ENCODE results near the gene TSNAXIP1. TPM values are rescaled to one million over a fixed set of nuclear protein-coding genes. Genes with fewer than 3 reads are reported as not detected.

TSNAXIP1 gene
- total and polyA plus RNA-seq, 12 donors: 0.72 to 18.7 (median 2.3) TPM

DNA sequence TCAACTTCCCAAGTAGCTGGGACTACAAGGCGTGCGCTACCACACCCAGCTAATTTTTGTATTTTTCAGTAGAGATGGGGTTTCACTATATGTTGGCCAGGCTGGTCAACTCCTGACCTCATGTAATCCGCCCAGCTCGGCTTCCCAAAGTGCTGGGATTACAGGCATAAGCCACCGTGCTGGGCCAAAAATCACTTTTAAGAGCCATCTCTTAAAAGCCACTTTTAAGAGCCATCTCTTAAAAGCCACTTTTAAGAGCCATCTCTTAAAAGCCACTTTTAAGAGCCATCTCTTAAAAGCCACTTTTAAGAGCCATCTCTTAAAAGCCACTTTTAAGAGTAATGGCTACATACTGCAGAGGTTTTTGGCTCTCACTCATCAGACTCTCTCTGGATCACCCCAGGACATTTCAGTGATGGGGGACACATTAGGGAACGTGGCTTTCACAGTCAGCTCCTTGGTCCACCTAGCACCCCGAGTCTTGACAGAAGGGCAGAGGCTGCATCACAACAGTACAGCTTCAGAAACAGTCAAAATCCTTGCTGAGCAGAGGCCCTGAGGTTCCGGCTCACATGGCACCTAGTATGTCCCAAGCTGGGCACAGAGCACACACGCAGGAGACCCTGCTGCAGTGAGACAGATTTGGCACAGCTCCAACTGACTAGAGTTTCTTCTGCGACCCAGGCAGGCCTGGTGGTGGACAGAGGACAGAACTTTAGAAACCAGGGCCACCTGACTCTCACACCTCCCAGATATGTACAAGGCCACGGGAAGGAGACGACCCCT is 23.9 kb upstream of the TSNAXIP1 start:
- Histone ChIP-seq H3K27me3 (no peaks in the 10 kb centered on the region), H3K4me1 (replicated peaks in 1 of 2) (peaks cover 4 to 18% of the 10 kb centered on the region in 2 donors), H3K4me3 (no peak overlapping the region), H3K9me3 (replicated peaks in 1 of 3) (no peaks in the 10 kb centered on the region), H3K27ac (no peak overlapping the region), H3K36me3 (replicated peaks in 1 of 2) (no peaks in the 10 kb centered on the region)
- intact Hi-C loops (cut with DNase I): no loop called here
- TF ChIP-seq, protein P1, sequence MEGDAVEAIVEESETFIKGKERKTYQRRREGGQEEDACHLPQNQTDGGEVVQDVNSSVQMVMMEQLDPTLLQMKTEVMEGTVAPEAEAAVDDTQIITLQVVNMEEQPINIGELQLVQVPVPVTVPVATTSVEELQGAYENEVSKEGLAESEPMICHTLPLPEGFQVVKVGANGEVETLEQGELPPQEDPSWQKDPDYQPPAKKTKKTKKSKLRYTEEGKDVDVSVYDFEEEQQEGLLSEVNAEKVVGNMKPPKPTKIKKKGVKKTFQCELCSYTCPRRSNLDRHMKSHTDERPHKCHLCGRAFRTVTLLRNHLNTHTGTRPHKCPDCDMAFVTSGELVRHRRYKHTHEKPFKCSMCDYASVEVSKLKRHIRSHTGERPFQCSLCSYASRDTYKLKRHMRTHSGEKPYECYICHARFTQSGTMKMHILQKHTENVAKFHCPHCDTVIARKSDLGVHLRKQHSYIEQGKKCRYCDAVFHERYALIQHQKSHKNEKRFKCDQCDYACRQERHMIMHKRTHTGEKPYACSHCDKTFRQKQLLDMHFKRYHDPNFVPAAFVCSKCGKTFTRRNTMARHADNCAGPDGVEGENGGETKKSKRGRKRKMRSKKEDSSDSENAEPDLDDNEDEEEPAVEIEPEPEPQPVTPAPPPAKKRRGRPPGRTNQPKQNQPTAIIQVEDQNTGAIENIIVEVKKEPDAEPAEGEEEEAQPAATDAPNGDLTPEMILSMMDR (IDR thresholded peaks at IDR 0.05): no peak
- TF ChIP-seq POLR2A (IDR thresholded peaks at IDR 0.05): no peak
- 85 to 98% (median 90%) methylated on average over 7 to 12 of the region's 12 CpGs for WGBS, 4 donors
- DNase-seq: no peak

DNA sequence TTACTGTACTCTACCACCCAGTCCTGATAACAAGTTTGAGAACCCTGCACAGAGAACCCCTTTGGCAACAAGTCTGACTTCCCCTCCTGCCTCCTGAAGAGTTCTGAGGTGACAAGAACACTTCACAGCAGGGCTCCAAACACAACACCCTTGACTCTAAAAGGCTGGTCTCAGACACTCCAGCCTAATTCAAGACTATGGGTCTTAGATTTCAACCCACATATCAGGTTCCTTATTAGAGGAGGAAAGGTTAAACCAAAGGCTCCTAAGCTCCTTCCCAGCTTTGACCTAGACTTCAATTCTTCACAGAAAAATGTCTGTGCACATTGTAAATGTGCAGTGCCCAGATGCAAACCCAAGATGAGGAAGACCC is 23.4 kb upstream of the TSNAXIP1 start:
- Histone ChIP-seq H3K36me3 (replicated peaks in 1 of 2) (no peaks in the 10 kb centered on the region), H3K4me3 (no peak overlapping the region), H3K27me3 (no peaks in the 10 kb centered on the region), H3K4me1 (replicated peaks in 1 of 2) (peaks cover 4 to 18% of the 10 kb centered on the region in 2 donors), H3K27ac (no peak overlapping the region), H3K9me3 (replicated peaks in 1 of 3) (no peaks in the 10 kb centered on the region)
- no peak for TF ChIP-seq POLR2A (IDR thresholded peaks at IDR 0.05)
- TF ChIP-seq, protein P1 (IDR thresholded peaks at IDR 0.05): no peak
- intact Hi-C loops (cut with DNase I): no loop called here
- DNase-seq: no peak

DNA sequence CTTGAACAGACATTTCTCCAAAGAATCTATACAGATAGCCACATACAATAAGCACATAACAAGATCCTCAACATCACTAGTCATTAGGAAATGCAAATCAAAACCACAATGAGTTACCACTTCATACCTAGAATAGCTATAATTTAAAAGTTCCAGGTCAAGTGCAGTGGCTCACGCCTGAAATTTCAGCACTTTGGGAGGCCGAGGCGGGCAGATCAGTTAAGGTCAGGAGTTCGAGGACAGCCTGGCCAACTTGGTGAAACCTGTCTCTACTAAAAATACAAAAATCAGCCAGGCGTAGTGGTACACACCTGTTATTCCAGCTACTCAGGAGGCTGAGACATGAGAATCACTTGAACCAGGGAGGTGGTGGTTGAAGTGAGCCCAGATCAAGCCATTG is 20.2 kb upstream of the TSNAXIP1 start:
- intact Hi-C loops (cut with DNase I): no loop called here
- Histone ChIP-seq H3K4me1 (replicated peaks in 1 of 2) (no peaks in the 10 kb centered on the region), H3K36me3 (replicated peaks in 1 of 2) (no peaks in the 10 kb centered on the region), H3K9me3 (replicated peaks in 1 of 3) (no peaks in the 10 kb centered on the region), H3K27me3 (no peaks in the 10 kb centered on the region), H3K4me3 (no peak overlapping the region), H3K27ac (no peak overlapping the region)
- 77 to 95% (median 93%) methylated on average over 5 of the region's 5 CpGs for whole genome bisulfite sequencing, 4 donors
- TF ChIP-seq, protein P1 (IDR thresholded peaks at IDR 0.05): no peak
- no peak for TF ChIP-seq POLR2A (IDR thresholded peaks at IDR 0.05)
- no peak for DNase-seq

DNA sequence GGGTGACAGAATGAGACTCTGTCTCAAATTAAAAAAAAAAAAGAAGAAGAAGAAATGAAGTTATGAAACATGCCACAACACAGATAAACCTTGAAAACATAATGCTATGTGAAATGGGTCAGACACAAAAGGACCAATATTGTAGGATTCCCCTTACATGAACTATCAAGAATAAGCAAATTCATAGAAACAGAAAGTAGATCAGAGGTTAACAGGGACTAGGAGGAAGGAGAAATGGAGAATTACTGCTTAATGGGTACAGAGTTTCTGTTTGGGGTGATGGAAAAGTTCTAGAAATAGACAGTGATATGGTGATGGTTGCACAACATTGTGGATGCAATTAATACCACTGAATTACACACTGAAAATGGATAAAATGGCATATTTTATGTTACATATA is 16.6 kb upstream of the TSNAXIP1 start:
- intact Hi-C loops (cut with DNase I): no loop called here
- no peak for DNase-seq
- no peak for TF ChIP-seq POLR2A (IDR thresholded peaks at IDR 0.05)
- TF ChIP-seq, protein P1 (IDR thresholded peaks at IDR 0.05): no peak
- Histone ChIP-seq H3K9me3 (replicated peaks in 1 of 3) (no peaks in the 10 kb centered on the region), H3K27me3 (no peaks in the 10 kb centered on the region), H3K4me1 (replicated peaks in 1 of 2) (no peaks in the 10 kb centered on the region), H3K27ac (no peak overlapping the region), H3K4me3 (no peak overlapping the region), H3K36me3 (replicated peaks in 1 of 2) (no peaks in the 10 kb centered on the region)
